Stimulated activated CD4-positive, alpha-beta T cell treated with anti-CD3 and anti-CD28 coated beads, Interleukin-4, amount 100 ng/mL, for 24 hours (primary cell): ENCODE results near the gene PPP6R2.

ENCODE experiments used
- DNase-seq: peaks from one replicate; pipeline ENCODE4 v3.0.0-alpha.2; 2020

Gene PPP6R2

GRCh38 chr22:50435291-50436014 lies 92.3 kb downstream of the PPP6R2 start:
- no peak for DNase-seq

GRCh38 chr22:50436015-50436830 lies 93.1 kb downstream of the PPP6R2 start:
- no peak for DNase-seq

- no peak for DNase-seq
Measured at GRCh38 chr22:50436841-50437341, 93.8 kb downstream of the PPP6R2 start.

- DNase-seq = no peak
Measured at GRCh38 chr22:50437511-50438304, 94.6 kb downstream of the PPP6R2 start.

GRCh38 chr22:50438305-50439275 lies 95.5 kb downstream of the PPP6R2 start:
- no peak for DNase-seq

GRCh38 chr22:50439314-50439870 lies 96.3 kb downstream of the PPP6R2 start:
- no peak for DNase-seq

- DNase-seq = no peak
Measured at GRCh38 chr22:50439871-50440331, 96.8 kb downstream of the PPP6R2 start.

GRCh38 chr22:50440544-50441249 lies 97.6 kb downstream of the PPP6R2 start:
- DNase-seq = no peak

- DNase-seq = no peak
Measured at GRCh38 chr22:50441428-50441993, 98.4 kb downstream of the PPP6R2 start.

GRCh38 chr22:50443197-50443596 lies 100.1 kb downstream of the PPP6R2 start:
- DNase-seq = no peak

- no peak for DNase-seq
Measured at GRCh38 chr22:50443801-50444625, 100.9 kb downstream of the PPP6R2 start.

GRCh38 chr22:50444663-50445062 lies 101.5 kb downstream of the PPP6R2 start:
- no peak for DNase-seq

GRCh38 chr22:50445071-50445879 lies 102.1 kb downstream of the PPP6R2 start:
- no peak for DNase-seq

GRCh38 chr22:50445880-50446707 lies 103.0 kb downstream of the PPP6R2 start:
- DNase-seq = no peak

GRCh38 chr22:50446708-50447575 lies 103.8 kb downstream of the PPP6R2 start:
- DNase-seq = no peak
